Upper lobe of left lung (tissue), 4 donors: Measurements from ENCODE around the gene NUDCD3.

Source experiments
- CTCF ChIP-seq, 6 experiments: fragments of 450-650 bp in 4 of 6; fragments of 200-600 bp in 2 of 6; sonication (generic) in 2 of 6; IDR thresholded peaks; one replicate each; pipeline ENCODE4 v1.5.1; 2016 to 2019; ENCODE audit warnings: antibody characterized with exemption in 6 of 6
- POLR2A ChIP-seq, 4 donors: fragments of 450-650 bp; IDR thresholded peaks; one replicate each; pipeline ENCODE4 v1.5.1; 2016 to 2017; ENCODE audit warnings: antibody characterized with exemption in 4 of 4, mild to moderate bottlenecking in 2 of 4

- no peak for TF ChIP-seq POLR2A (IDR thresholded peaks at IDR 0.05)
- TF ChIP-seq CTCF (IDR thresholded peaks at IDR 0.05), result no peak
These were observed 112.6 kb downstream of the NUDCD3 start for GRCh38 chr7:44377681-44378421.
